GM21737 (cell line): Measurements from ENCODE around the gene ASPSCR1.

Source experiments
- ATAC-seq: cut with Tn5 transposase; IDR thresholded peaks from one replicate; pipeline ENCODE4 v1.9.1; 2021; ENCODE audit warnings: mild to moderate bottlenecking, moderate library complexity; ENCODE audit not compliant: unreplicated experiment

ASPSCR1 gene

DNA sequence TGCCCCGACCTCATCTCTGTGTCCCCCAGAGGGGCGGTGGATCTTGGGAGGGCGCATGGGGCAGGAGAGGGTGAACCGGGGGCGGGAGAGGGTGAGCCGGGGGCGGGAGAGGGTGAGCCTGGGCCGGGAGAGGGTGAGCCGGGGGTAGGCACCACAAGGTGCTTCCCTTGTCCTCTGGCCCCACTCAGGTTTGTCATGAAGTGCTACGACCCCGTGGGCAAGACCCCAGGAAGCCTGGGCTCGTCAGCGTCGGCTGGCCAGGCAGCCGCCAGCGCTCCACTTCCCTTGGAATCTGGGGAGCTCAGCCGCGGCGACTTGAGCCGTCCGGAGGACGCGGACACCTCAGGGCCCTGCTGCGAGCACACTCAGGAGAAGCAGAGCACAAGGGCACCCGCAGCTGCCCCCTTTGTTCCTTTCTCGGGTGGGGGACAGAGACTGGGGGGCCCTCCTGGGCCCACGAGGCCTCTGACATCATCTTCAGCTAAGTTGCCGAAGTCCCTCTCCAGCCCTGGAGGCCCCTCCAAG is 18.9 kb downstream of the ASPSCR1 start:
- no peak for ATAC-seq

DNA sequence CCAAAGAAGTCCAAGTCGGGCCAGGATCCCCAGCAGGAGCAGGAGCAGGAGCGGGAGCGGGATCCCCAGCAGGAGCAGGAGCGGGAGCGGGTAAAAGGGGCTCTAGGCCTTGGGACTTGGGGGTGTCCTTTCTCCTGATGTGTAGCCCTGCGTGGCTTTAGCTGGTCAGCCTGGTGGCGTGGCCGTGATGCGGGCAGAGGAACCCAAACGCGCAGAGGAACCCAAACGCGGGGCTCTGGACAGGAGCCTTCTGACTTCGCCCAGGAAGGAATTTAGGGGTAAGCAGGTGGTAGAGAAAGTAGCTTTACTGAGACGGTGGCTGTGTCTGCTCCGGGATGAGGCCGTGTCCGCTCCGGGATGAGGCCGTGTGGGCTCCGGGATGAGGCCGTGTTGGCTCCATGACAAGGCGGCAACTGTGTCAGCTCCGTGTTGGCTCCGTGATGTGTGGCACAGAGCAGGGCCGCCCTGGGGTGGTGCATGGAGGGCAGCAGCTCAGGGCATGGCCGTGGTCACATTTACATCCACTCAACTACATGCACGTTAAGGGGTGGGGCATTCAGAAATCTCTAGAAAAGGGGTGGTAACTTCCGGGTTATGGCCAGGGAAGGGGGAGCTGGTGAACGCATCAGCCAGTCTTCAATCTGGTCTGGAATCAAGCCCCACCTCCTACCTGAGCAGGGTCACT is 19.5 kb downstream of the ASPSCR1 start:
- ATAC-seq = no peak

DNA sequence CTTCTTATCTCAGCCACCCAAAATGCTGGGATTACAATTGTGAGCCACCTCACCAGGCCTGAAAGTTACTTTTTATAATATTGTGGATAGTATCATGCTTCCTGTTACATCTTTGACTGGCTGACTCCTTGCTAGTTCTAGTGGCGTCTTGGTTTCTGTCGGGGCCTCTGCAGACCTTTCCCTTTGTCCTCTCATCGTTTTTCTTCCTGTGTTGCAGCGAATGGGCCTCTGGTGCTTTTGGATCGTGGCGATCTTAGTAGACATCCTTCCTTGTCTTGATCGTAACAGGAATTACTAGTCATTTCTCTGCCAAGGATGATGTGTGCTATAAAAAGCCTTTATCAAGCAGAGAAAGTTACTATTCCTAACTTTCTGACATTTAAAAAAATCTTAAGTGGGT is 20.8 kb downstream of the ASPSCR1 start:
- no peak for ATAC-seq

DNA sequence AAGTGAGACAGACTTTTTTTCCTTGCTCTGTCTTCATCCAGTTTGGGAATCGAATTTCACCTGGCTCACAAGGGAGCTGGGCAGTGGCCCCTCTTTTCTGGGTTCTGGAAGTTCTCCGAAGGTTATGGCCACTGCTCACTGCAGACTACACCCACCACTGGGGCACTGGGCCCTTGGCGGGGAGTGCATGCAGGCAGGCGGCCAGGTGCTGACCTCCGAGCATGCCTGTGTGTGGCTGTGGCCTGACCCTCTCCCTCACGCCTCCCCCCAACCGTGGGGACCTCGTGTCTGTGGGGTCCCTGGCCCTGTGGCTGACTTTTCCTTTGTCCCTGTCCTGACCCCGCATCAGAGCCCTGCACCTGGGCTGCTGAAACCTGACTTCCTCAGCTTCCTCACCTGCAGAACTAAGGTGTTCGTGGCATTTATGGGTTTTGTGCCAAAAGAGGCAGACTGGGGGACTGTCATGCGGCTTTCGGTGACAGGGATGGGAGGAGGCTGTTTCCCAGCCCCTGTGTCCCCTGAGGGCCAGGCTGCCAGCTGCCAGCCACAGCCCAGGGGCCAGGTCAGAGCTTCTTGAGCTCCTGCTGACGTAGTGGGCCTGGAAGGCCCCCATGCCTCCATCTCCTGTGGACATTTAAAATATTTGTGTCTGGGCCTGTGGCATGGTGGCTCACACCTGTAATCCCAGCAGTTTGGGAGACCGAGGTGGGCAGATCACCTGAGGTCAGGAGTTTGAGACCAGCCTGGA is 21.4 kb downstream of the ASPSCR1 start:
- ATAC-seq = no peak

DNA sequence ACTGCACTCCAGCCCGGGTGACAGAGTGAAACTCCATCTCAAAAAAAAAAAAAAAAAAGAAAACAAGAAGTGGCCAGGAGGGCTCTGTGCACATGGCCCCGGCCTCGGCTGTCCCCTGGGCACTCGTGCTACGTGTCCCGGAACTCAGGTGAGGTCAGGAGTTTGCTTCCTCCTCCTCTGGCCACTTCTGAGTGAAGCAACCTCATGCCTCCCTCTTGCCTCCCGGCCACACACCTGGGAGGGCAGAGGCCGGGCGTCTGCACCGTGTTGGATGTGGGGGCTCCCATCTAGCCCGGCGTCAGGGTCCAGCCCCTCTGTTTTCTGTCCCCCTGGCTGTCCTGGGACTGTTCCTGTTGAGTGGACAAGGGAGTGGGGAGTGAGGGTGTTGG is 22.2 kb downstream of the ASPSCR1 start:
- no peak for ATAC-seq

DNA sequence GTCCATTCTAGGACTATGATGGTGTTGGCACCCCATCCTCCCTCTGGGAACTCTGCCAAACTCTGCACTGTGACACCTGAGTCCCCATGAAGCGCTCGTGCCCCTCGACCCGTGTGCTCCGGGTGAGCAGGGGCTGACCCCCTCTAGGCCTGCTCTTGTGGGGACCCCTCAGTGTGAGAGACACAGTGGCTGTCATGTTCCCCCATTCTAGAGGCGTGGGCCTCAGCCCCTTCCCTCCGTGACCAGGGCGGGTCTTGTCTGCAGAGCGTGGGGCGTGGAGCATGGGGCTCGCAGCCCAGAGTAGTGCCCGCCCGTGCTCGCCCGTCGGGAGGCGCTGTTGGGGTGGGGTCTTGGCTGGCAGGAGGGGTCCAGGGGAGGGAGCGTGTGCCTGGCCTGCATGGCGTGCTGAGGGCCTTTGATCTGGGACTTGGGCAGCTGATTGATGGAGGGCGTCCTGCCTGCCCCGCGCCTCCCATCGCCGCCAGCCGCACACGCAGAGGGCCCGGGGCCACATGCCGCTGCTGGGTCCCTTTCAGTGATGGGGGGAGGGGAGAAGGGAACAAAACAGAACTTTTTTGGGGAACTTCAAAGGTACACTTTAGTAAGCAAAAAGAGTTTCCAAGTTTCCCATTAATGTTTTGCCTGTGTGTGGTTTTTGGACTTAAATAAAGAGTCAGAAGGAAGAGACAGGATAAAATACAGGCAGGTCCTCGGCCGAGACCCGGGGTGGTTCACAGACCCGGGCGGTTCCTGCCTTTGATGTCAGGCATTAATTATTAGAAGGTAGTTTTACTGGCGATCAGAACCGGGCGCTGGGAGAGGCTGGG is 22.8 kb downstream of the ASPSCR1 start:
- no peak for ATAC-seq

DNA sequence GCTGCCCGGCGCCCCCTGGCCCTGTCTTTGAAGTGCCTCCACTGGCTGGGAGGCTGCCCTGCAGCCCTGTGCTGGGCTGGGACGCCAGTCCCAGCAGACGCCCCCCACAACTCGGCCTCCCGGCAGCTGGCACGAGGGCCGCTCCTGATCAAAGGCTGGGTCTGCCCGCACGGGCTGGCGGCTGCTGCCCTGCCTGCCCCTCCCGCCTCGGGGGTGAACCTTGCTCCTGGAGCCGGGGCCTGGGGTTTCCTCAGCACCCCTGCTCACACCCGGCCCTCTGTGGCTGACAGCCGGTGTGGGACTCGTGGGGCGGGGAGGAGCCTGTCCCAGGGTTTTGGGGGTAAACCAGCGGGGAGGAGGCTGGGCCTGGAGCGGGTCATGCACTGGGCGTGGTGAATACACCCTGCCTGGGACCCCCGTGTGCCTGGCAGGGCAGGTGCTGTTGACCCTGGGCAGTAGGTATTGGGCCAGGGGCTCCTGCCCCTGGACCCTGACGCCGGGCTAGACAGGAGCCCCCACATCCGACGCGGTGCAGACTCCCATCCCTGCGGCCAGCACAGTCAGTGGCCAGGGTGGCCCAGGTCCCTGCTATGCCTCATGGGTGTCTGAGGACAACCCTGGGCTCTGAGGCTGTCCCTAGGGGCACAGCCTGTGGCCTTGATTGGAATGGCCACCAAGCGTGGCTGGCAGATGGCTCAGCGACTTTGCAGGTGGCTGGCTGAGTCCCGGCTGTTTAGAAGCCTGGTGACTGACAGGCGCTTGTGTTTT is 23.6 kb downstream of the ASPSCR1 start:
- no peak for ATAC-seq

DNA sequence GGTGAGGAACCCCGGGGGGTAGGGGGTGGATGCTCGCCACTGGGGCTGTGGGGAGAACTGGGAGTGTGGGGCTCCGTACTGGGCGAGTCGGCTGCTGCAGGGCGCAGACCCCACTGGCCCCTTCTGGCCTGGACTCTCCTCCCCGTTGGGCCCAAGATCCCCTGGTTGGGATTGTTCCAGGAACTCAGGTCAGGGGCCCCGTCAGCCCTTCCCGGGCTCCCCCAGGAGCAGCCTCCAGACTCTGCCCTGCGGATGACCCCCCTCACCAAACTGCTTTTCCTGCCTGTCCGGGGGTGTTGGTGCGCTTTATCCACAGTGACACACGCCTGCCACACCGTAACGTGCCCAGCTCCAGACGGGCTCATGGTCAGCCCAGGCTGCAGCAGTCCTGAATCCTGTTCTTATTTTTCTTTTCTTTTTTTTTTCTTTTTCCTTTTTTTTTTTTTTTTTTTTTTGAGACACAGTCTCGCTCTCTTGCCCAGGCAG is 24.2 kb downstream of the ASPSCR1 start:
- no peak for ATAC-seq

DNA sequence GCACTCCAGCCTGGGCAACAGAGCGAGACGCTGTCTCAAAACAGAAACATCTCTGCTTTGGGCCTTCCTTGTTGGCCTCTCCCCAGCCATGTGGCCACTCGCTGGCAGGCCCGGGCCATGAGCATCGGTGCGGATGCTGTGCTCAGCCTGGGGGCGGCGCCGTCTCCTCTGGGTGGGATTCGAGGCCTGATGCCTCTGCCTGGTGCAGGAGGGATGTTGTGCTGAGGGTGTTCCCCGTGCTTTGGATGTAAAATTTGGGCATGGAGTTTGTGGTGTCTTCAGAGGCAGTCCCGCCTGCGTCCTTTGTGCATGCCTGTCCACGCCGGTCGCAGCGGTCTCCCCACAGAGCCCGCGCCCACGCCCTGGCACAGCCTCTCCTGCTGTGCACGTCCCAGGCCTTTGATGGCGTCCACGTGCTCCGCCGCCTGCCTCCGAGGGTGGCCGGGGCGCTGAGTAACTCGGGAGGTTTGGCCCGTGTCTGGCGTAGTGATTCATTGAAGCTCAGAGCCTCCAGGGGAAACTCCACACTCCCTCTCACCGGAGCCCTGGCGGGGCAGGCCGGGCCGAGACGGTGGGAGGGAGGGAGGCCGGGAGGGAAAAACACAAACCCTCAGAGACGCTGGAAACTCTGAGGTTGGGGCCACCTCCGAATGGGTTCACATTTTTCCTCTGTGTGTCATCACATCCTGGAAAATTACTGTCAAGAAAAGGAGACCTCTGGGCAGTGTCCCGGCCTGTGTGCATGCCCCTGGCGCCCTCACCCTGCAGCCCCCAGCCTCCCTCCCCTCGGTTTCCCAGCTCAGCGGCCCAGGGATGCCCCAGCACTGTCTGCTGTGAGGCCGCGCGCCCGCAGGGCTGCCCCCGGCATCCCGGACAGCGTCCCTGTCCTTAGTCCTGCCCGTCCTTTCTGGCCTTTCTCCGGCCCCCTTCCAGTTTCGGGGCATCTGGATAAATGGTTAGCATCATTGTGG is 26.3 kb downstream of the ASPSCR1 start:
- ATAC-seq = no peak

DNA sequence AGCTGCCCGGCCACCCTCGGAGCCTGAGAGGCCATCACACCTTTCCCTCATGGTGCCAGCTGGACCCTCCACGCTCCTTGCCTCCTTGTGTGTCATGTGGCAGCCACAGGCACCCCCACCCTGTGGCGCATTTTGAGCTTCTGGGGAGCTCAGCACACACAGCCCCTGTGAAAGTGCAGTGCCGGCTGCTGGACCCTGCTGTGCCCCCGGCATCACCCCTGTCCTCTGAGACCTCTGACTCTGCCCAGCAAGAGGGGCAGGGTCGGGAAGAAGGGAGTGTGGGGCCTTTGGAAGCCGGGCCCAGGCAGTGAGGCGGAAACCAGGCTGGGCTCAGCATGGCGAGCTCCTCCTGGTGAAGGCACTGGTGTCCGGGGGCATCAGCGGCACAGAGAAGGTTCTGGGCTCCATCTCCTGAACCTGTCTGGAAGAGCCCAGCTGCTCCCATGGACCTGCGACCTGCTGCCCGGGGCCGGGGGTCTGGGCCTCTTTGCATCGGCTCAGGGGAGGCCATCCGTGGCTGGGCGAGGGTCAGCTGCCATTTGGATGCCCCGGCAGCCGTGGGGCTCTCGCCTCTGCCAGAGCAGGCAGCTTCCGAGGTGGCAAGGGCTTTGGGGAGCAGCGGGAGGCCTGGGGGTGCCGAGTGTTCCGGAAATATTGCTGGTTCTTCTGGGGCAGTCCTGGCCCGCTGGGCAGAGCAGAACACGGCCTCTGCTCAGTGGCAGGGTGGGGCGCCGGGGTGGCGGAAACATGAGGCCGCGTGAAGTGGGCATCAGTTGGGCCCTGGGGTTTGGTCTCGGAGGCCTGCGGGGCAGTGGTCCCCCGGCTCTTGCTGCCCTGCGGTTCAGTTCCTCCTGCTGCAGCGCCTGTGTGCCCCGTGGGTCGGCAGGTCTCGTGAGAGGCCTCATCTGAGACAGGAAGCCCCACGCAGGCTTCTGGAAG is 27.4 kb downstream of the ASPSCR1 start:
- ATAC-seq = no peak

DNA sequence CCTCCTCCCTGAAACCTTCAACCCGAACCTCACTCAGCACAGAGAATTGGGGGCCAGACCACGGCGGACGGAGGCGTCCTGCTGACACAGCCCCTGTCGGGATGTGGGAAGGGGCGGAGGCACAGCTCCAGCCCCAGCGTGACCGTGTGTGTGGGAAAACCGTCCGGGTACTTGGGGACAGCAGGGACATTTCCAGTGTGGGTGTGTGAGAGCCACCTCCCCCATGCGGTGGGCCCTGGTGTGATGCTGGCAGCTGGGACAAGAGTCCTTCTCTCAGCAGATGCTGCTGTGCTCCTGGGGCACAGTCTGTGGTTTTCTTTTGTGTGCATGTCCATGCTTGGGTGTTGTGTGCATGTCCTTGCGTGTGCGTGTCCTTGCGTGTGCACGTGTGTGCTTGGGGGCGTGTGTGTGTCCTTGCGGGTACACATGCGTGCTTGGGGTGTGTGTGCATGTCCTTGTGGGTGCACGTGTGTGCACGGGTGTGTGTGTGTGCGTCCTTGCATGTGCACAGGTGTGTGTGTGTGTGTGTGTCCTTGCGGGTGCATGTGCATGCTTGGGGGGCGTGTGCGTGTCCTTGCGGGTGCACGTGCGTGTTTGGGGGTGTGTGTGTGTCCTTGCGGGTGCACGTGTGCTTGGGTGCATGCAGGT is 28.4 kb downstream of the ASPSCR1 start:
- no peak for ATAC-seq

DNA sequence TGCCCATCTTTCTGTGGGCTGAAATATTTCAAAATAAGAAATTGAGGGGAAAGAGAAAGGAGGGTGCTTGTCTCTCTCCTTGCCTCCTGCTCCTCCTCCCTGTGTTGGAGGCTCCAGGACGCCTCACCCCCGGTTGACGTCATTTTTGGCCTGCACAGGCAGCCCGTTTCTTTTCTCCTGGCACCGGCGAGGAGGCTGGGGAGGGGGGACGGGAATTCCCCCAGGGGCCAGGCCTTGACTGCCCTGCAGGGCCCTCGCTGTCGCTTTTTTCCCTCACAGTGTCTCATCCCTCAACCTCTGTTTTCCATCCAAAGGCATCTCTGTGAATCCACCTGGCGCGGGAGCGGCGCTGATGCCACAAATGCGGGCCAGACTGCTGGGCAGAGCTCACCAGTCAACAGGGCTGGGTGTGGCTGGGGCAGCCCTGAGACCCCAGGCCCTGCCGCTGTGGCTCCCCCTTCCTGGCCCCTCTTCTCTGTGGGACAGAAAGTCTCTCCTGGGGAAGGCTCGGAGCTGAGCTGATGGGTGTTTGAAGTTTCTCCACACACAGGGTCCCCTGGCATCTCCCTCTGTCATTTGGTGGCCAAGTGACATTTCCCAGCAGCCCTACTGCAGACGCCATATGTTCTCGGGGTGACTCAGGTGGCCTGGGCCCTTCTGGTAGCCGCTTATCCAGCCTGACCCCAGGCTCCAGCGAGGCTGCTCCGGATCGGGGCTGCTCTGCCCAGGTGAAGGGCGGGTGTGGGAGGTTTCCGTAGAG is 29.2 kb downstream of the ASPSCR1 start:
- no peak for ATAC-seq

DNA sequence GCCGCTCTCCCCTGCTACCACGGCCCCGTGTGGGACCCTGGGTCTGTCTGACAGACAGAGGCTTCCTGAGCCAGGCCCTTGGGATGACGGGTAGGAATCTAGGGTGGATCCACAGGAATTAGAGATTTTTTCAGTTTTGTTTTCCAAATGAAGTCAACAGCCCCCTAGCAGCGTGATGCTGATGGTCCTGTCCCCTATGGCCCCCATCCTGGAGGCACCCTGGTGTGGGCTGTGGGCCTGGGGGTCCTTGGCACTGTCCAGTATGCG is 29.7 kb downstream of the ASPSCR1 start:
- no peak for ATAC-seq

DNA sequence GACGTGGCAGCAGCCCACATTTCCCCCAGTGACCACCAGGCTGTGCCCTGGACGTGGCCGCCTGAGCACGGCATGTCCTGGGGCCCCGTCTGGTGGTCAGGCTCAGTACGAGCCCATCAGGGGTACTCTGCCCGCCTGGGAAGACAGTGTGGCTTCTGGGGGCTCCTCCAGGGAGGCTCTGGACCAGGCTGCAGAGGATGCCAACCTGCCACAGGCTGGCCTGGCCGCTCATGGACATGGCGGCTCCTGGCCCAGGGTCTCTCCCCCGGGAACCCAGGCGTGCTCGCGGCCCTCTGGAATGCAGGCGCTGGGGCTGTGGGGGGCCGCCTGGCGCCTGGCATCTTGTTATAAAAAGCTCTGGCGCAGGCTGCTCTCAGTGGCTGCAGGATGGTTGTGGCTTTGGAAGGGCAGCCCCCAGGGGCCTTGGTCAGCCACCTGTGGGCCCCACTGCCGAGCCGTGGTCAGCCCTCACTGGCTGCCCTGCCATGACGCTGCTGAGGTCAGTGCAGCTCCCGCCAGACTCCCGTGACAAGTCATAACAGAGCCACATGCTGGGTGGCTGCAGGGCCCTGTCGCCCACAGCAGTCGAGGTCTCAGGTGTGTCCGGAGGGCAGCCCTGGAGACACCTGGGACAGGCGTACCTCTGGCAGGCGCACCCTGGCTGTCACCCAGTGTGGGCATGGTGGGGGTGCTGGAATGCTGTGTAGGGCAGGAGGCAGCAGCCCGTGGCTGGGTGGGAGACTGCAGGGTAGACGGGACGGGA is 30.2 kb downstream of the ASPSCR1 start:
- ATAC-seq = no peak

DNA sequence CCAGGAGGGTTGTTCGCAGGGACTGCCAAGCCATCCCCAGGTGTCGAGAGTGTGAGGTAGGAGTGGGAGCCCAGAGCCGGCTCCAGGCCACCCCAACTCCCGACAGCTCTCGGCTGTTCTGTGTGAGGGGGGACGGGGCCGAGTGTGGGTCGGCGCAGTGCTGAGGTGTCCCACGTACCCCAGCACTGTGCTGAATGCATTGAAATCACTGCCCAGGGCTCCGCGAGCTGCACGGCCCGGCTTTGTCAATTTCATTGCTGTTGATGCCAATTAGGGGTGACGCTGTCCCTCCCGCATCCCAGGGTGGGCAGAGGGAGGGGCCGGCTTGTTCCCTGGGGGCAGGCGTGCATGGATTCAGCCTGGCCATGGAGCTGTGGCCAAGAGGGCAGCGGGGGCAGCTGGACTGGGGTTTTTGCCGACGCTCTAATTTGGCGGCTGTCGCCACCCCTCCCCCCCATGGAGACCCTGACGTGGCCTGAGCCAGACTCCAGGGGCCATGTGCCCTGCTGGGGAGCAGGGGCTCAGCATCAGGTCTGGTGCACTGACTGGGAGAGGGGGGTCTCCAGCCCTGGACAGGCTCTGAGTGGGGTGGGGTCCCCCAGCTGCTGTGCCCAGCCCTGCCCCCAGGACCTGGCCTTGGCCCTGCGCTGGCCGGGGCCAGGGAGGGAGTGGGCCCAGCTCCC is 31.0 kb downstream of the ASPSCR1 start:
- no peak for ATAC-seq

DNA sequence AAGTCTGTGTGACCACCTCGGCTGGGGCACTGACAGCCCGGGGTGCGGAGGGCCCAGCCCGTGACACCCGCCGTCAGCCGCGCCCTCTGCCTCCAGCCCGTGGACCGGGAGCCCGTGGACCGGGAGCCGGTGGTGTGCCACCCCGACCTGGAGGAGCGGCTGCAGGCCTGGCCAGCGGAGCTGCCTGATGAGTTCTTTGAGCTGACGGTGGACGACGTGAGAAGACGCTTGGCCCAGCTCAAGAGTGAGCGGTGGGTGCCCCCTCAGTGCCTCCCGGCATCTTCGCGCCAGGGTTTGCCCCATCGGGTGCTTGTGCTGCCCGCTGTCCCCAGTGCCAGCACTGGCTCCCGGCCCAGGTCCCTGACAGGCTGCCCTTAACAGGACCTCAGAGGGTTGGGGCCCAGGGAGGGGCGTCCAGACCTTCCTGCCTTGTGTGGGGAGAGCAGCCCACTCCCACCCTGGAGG is 31.5 kb downstream of the ASPSCR1 start:
- no peak for ATAC-seq
